Measurements from ENCODE around the gene NBPF11. TPM values are rescaled to one million over a fixed set of nuclear protein-coding genes. Genes with fewer than 3 reads are reported as not detected.
"Not testable (repeated sequence)": the region's sequence is repeated elsewhere in the genome, so short reads cannot be mapped to it uniquely, and the experiment has no call there.

NBPF11 gene
- total RNA-seq, 8 experiments from 2014 or later, result 6.3 to 40.6 (median 7.9) TPM

GRCh38 chr1:148146191-148146997, 5.7 kb downstream of the NBPF11 start:
- in situ Hi-C loops (cut with MboI; ENCODE audit: low pct_unique_long_range_greater_than_20kb in 2 of 9, low sequenced_read_pairs in 9 of 9, unreplicated experiment in 9 of 9); H3K27ac ChIP-seq; H3K4me3 ChIP-seq; H3K4me1 ChIP-seq (replicated peaks in 1 of 2); ATAC-seq (replicated peaks in 6 of 8): not testable (repeated sequence)
- WGBS, 10 experiments, result no CpG with 5 or more reads among the region's 66 CpGs

GRCh38 chr1:148143223-148143622, 8.9 kb downstream of the NBPF11 start:
- in situ Hi-C loops (cut with MboI; ENCODE audit: low pct_unique_long_range_greater_than_20kb in 2 of 9, low sequenced_read_pairs in 9 of 9, unreplicated experiment in 9 of 9); ATAC-seq (replicated peaks in 6 of 8); H3K4me3 ChIP-seq; H3K27ac ChIP-seq; H3K4me1 ChIP-seq (replicated peaks in 1 of 2): not testable (repeated sequence)
- 100% methylated on average over 1 of the region's 6 CpGs; no CpG with 5 or more reads in 9 of the 10 experiments for WGBS, 10 experiments

- H3K4me3 ChIP-seq; H3K27ac ChIP-seq; in situ Hi-C loops (cut with MboI; ENCODE audit: low pct_unique_long_range_greater_than_20kb in 2 of 9, low sequenced_read_pairs in 9 of 9, unreplicated experiment in 9 of 9); H3K4me1 ChIP-seq (replicated peaks in 1 of 2); ATAC-seq (replicated peaks in 6 of 8): not testable (repeated sequence)
- no CpG with 5 or more reads among the region's 1 CpG for WGBS, 10 experiments
Measured at GRCh38 chr1:148141936-148142335, 10.1 kb downstream of the NBPF11 start.

GRCh38 chr1:148138606-148139005, 13.5 kb downstream of the NBPF11 start:
- in situ Hi-C loops (cut with MboI; ENCODE audit: low pct_unique_long_range_greater_than_20kb in 2 of 9, low sequenced_read_pairs in 9 of 9, unreplicated experiment in 9 of 9); H3K4me3 ChIP-seq; H3K4me1 ChIP-seq (replicated peaks in 1 of 2); ATAC-seq (replicated peaks in 6 of 8); H3K27ac ChIP-seq: not testable (repeated sequence)
- WGBS, 10 experiments, result no CpG with 5 or more reads among the region's 2 CpGs

GRCh38 chr1:148122341-148122740, 29.7 kb downstream of the NBPF11 start:
- WGBS, 10 experiments, result 100% methylated on average over 3 of the region's 5 CpGs; no CpG with 5 or more reads in 9 of the 10 experiments
- ATAC-seq (replicated peaks in 6 of 8); H3K27ac ChIP-seq; H3K4me3 ChIP-seq; in situ Hi-C loops (cut with MboI; ENCODE audit: low pct_unique_long_range_greater_than_20kb in 2 of 9, low sequenced_read_pairs in 9 of 9, unreplicated experiment in 9 of 9); H3K4me1 ChIP-seq (replicated peaks in 1 of 2): not testable (repeated sequence)

GRCh38 chr1:148120395-148120794, 31.7 kb downstream of the NBPF11 start:
- H3K27ac ChIP-seq; H3K4me3 ChIP-seq; ATAC-seq (replicated peaks in 6 of 8); H3K4me1 ChIP-seq (replicated peaks in 1 of 2); in situ Hi-C loops (cut with MboI; ENCODE audit: low pct_unique_long_range_greater_than_20kb in 2 of 9, low sequenced_read_pairs in 9 of 9, unreplicated experiment in 9 of 9): not testable (repeated sequence)
- no CpG with 5 or more reads among the region's 5 CpGs for WGBS, 10 experiments

GRCh38 chr1:148095732-148096131, 56.3 kb downstream of the NBPF11 start:
- in situ Hi-C loops (cut with MboI; ENCODE audit: low pct_unique_long_range_greater_than_20kb in 2 of 9, low sequenced_read_pairs in 9 of 9, unreplicated experiment in 9 of 9), result not testable (repeated sequence)

GRCh38 chr1:148086196-148086595, 65.9 kb downstream of the NBPF11 start:
- WGBS, 10 experiments, result no CpG with 5 or more reads among the region's 1 CpG
- H3K4me1 ChIP-seq (replicated peaks in 1 of 2); ATAC-seq (replicated peaks in 6 of 8); in situ Hi-C loops (cut with MboI; ENCODE audit: low pct_unique_long_range_greater_than_20kb in 2 of 9, low sequenced_read_pairs in 9 of 9, unreplicated experiment in 9 of 9); H3K27ac ChIP-seq; H3K4me3 ChIP-seq: not testable (repeated sequence)

More at GRCh38 chr1:148095732-148096131, 56.3 kb downstream of the NBPF11 start:
- H3K4me3 ChIP-seq; H3K27ac ChIP-seq; H3K4me1 ChIP-seq (replicated peaks in 1 of 2): not testable (repeated sequence)
- WGBS, 10 experiments, result no CpG with 5 or more reads among the region's 2 CpGs
- ATAC-seq (replicated peaks in 6 of 8), result peak in 3 of 8 experiments; percentile 25 to 88 (median 41)

GRCh38 chr1:148081205-148081604, 70.9 kb downstream of the NBPF11 start:
- WGBS, 10 experiments, result no CpG with 5 or more reads among the region's 1 CpG

GRCh38 chr1:148078632-148079519, 73.2 kb downstream of the NBPF11 start:
- ATAC-seq (replicated peaks in 6 of 8), result peak in 7 of 8 experiments; percentile 54 to 89 (median 86)
- H3K4me1 ChIP-seq (replicated peaks in 1 of 2); H3K4me3 ChIP-seq; in situ Hi-C loops (cut with MboI; ENCODE audit: low pct_unique_long_range_greater_than_20kb in 2 of 9, low sequenced_read_pairs in 9 of 9, unreplicated experiment in 9 of 9); H3K27ac ChIP-seq: not testable (repeated sequence)
- no CpG with 5 or more reads among the region's 54 CpGs for WGBS, 10 experiments

More at GRCh38 chr1:148081205-148081604, 70.9 kb downstream of the NBPF11 start:
- in situ Hi-C loops (cut with MboI; ENCODE audit: low pct_unique_long_range_greater_than_20kb in 2 of 9, low sequenced_read_pairs in 9 of 9, unreplicated experiment in 9 of 9); H3K4me1 ChIP-seq (replicated peaks in 1 of 2); H3K27ac ChIP-seq; H3K4me3 ChIP-seq: not testable (repeated sequence)
- ATAC-seq (replicated peaks in 6 of 8), result peak; percentile 71 to 86 (median 78)

GRCh38 chr1:148078090-148078489, 74.0 kb downstream of the NBPF11 start:
- in situ Hi-C loops (cut with MboI; ENCODE audit: low pct_unique_long_range_greater_than_20kb in 2 of 9, low sequenced_read_pairs in 9 of 9, unreplicated experiment in 9 of 9); H3K4me1 ChIP-seq (replicated peaks in 1 of 2); H3K4me3 ChIP-seq; H3K27ac ChIP-seq: not testable (repeated sequence)
- ATAC-seq (replicated peaks in 6 of 8), result peak in 7 of 8 experiments; percentile 10 to 45 (median 35)
- no CpG with 5 or more reads among the region's 13 CpGs for WGBS, 10 experiments

GRCh38 chr1:148077458-148077857, 74.6 kb downstream of the NBPF11 start:
- H3K4me1 ChIP-seq (replicated peaks in 1 of 2); in situ Hi-C loops (cut with MboI; ENCODE audit: low pct_unique_long_range_greater_than_20kb in 2 of 9, low sequenced_read_pairs in 9 of 9, unreplicated experiment in 9 of 9); ATAC-seq (replicated peaks in 6 of 8); H3K27ac ChIP-seq; H3K4me3 ChIP-seq: not testable (repeated sequence)
- WGBS, 10 experiments, result no CpG with 5 or more reads among the region's 3 CpGs

GRCh38 chr1:148073392-148073791, 78.7 kb downstream of the NBPF11 start:
- WGBS, 10 experiments, result no CpG with 5 or more reads among the region's 5 CpGs
- H3K4me3 ChIP-seq; H3K27ac ChIP-seq; in situ Hi-C loops (cut with MboI; ENCODE audit: low pct_unique_long_range_greater_than_20kb in 2 of 9, low sequenced_read_pairs in 9 of 9, unreplicated experiment in 9 of 9); H3K4me1 ChIP-seq (replicated peaks in 1 of 2): not testable (repeated sequence)
- ATAC-seq (replicated peaks in 6 of 8), result peak in 3 of 8 experiments; percentile 66 to 85 (median 83)
